Keratinocyte (primary cell): ENCODE results near the gene JADE2. TPM values are rescaled to one million over a fixed set of nuclear protein-coding genes. Genes with fewer than 3 reads are reported as not detected.

ENCODE experiments used
- DNase-seq: peaks from one replicate; pipeline ENCODE4 v3.0.0-alpha.2; 2011; ENCODE audit warnings: low read depth, missing footprints, low spot score
- FAIRE-seq: peaks from 2 replicates; lab custom pipeline; 2011; peaks lifted over from hg19 to GRCh38; lab: Jason Lieb, UNC
- H2AFZ ChIP-seq: 2 replicates; pipeline ENCODE4 v1.6.0; 2012; ENCODE audit warnings: low read length, control low read depth, inconsistent platforms; ENCODE audit not compliant: control insufficient read depth
- H3K27ac ChIP-seq: 2 replicates; pipeline ENCODE4 v1.5.1; 2011; ENCODE audit warnings: low read length; ENCODE audit not compliant: control insufficient read depth, insufficient read depth
- H3K27me3 ChIP-seq: 3 replicates; pipeline ENCODE4 v1.6.0; 2011; ENCODE audit warnings: low read length; ENCODE audit not compliant: control insufficient read depth, insufficient read depth; ENCODE audit errors: extremely low read depth
- H3K36me3 ChIP-seq, 2 experiments: 2 replicates in 1 of 2; 3 replicates in 1 of 2; pipeline ENCODE4 v1.5.1; 2011; ENCODE audit warnings: low read length in 2 of 2, mild to moderate bottlenecking in 1 of 2; ENCODE audit not compliant: control insufficient read depth in 2 of 2, insufficient read depth in 2 of 2; ENCODE audit errors: extremely low read depth in 1 of 2
- H3K4me1 ChIP-seq: 3 replicates; pipeline ENCODE4 v1.5.1; 2011; ENCODE audit warnings: low read length; ENCODE audit not compliant: control insufficient read depth, insufficient read depth; ENCODE audit errors: extremely low read depth
- H3K4me2 ChIP-seq: 3 replicates; pipeline ENCODE4 v1.6.0; 2011; ENCODE audit warnings: low read depth, low read length; ENCODE audit not compliant: control insufficient read depth, insufficient read depth; ENCODE audit errors: extremely low read depth
- H3K4me3 ChIP-seq, 3 experiments: fragments of 200-600 bp in 1 of 3; sonication (generic) in 1 of 3; 2 replicates in 2 of 3; 3 replicates in 1 of 3; pipeline ENCODE4 v1.5.1; 2011 to 2016; ENCODE audit warnings: low read length in 3 of 3, mild to moderate bottlenecking in 3 of 3, control low read depth in 2 of 3, inconsistent platforms in 1 of 3, low read depth in 1 of 3, mixed read lengths in 1 of 3, mixed run types in 1 of 3, moderate library complexity in 1 of 3; ENCODE audit not compliant: control insufficient read depth in 2 of 3, insufficient read depth in 2 of 3; ENCODE audit errors: extremely low read depth in 1 of 3
- H3K79me2 ChIP-seq: 2 replicates; pipeline ENCODE4 v1.6.0; 2012; ENCODE audit warnings: low read length; ENCODE audit not compliant: control insufficient read depth, insufficient read depth
- H3K9ac ChIP-seq: 3 replicates; pipeline ENCODE4 v1.6.0; 2011; ENCODE audit warnings: low read length; ENCODE audit not compliant: control insufficient read depth, insufficient read depth; ENCODE audit errors: extremely low read depth
- H3K9me1 ChIP-seq: 3 replicates; pipeline ENCODE4 v1.6.0; 2011; ENCODE audit warnings: low read length; ENCODE audit not compliant: control insufficient read depth, insufficient read depth; ENCODE audit errors: extremely low read depth
- H3K9me3 ChIP-seq: 2 replicates; pipeline ENCODE4 v1.5.1; 2012; ENCODE audit warnings: low read depth, low read length; ENCODE audit not compliant: control insufficient read depth
- H4K20me1 ChIP-seq: 3 replicates; pipeline ENCODE4 v1.6.0; 2011; ENCODE audit warnings: low read length; ENCODE audit not compliant: control insufficient read depth, insufficient read depth; ENCODE audit errors: extremely low read depth
- CTCF ChIP-seq, 3 experiments: IDR thresholded peaks in 1 of 3; conservative IDR thresholded peaks in 1 of 3; optimal IDR thresholded peaks in 1 of 3; 2 replicates in 2 of 3; 3 replicates in 1 of 3; pipeline versions ENCODE3 to v1.5.1; 2011; ENCODE audit warnings: low read length in 3 of 3, mild to moderate bottlenecking in 3 of 3, moderate library complexity in 2 of 3, control low read depth in 1 of 3, inconsistent platforms in 1 of 3; ENCODE audit not compliant: insufficient read depth in 2 of 3; ENCODE audit errors: extremely low read depth in 1 of 3
- EZH2 ChIP-seq: IDR thresholded peaks from one replicate; pipeline ENCODE4 v1.6.1; 2012; ENCODE audit warnings: inconsistent platforms, mild to moderate bottlenecking, low read length, moderate library complexity
- dilution Hi-C: fragments of 300-500 bp; cut with MboI; formaldehyde crosslinking; loops from one replicate; pipeline ENCODE4 v1.7.0; 2020; ENCODE audit warnings: low sequenced_read_pairs; ENCODE audit not compliant: extremely low pct_ligation_motif_present
- polyA plus RNA-seq, 5 experiments: library from polyadenylated mRNA; depleted of rRNA in 3 of 5; stranded (reverse) in 3 of 5; stranded (forward) in 1 of 5; unstranded in 1 of 5; fragments of >200 nt; gene quantifications; 1 replicate in 1 of 5; 2 replicates in 3 of 5; 3 replicates in 1 of 5; pipeline versions ENCODE4 v1.2.1 to v1.2.3, GENCODE V29; 2011 to 2012; ENCODE audit warnings: missing spikeins in 2 of 5, low read depth in 1 of 5, low replicate concordance in 1 of 5

Gene JADE2
- polyA plus RNA-seq, 1 donor (not counting 4 experiments of a cell fraction or from before 2014, with no cell fraction given), result 11.1 TPM

DNA sequence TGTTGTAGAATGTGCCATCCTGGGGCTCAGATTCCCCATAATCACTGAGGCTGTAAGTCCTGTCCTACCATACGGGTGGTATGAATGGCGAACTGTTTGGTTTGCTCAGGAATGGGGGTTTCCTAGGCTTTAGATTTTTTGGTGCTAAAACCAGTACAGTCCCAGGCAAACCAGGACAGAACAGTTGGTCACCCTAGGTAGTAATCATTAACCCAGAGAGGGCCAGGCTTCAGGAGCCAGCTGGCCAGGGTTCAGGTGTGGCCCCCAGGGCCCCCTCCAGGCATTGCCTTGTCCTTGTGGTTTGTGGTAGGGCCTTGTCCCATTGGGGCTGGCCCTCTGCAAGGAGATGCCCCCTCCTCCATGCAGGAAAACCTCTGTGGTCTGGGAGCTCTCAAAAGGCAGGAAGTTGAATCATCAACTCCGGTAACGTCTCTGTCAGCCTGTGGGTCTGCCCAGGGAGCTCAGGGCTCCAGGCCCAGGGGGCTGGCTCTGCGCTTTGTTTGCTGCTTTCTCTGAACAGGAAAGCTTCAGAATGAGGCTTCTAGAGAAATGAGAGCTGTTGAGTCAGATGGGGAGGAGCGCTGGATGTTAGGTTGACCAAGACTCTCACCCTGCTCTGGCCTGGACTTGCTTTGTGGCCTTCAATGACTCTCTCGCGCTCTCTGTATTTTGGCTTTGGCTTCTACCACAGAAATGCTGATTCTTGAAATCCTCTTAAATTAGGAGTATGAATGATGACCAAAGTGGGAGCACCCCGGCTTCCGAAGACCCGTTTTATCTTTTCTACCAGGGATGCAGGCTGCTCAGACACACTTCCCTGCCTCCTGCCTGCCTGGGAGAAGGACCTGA lies 22.2 kb upstream of the JADE2 start:
- TF ChIP-seq CTCF (optimal IDR thresholded peaks at IDR 0.05 in 1 of 3, IDR thresholded peaks at IDR 0.05 in 1 of 3, conservative IDR thresholded peaks at IDR 0.05 in 1 of 3; ENCODE audit: extremely low read depth in 1 of 3, insufficient read depth in 2 of 3, low read length in 3 of 3) (no peak), EZH2 (no peak)
- FAIRE-seq (peak; percentile 93), DNase-seq (peak; percentile 85)
- Histone ChIP-seq H3K9me3 (no peaks in the 10 kb centered on the region), H3K9ac (peak overlapping the region; percentile 54), H3K27me3 (no peaks in the 10 kb centered on the region), H3K27ac (peak overlapping the region; percentile 77), H3K36me3 (no peaks in the 10 kb centered on the region), H3K9me1 (no peaks in the 10 kb centered on the region), H2AFZ (no peak overlapping the region), H3K4me1 (peaks cover 52% of the 10 kb centered on the region), H3K4me2 (peak overlapping the region; percentile 81), H3K4me3 (peak overlapping the region in 2 of 3 experiments; percentile 30 to 46), H3K79me2 (no peaks in the 10 kb centered on the region), H4K20me1 (no peaks in the 10 kb centered on the region)
- dilution Hi-C loops, result no loop called here

- Histone ChIP-seq H3K79me2 (no peaks in the 10 kb centered on the region), H3K4me1 (peaks cover 58% of the 10 kb centered on the region), H3K4me2 (peak overlapping the region; percentile 81), H3K4me3 (peak overlapping the region in 2 of 3 experiments; percentile 30 to 46), H3K9ac (peak overlapping the region; percentile 54), H2AFZ (peak overlapping the region; percentile 26), H3K9me1 (no peaks in the 10 kb centered on the region), H4K20me1 (no peaks in the 10 kb centered on the region), H3K9me3 (no peaks in the 10 kb centered on the region), H3K27ac (peak overlapping the region; percentile 77), H3K36me3 (no peaks in the 10 kb centered on the region), H3K27me3 (no peaks in the 10 kb centered on the region)
- no peak for TF ChIP-seq EZH2
- no peak for TF ChIP-seq CTCF (optimal IDR thresholded peaks at IDR 0.05 in 1 of 3, IDR thresholded peaks at IDR 0.05 in 1 of 3, conservative IDR thresholded peaks at IDR 0.05 in 1 of 3; ENCODE audit: extremely low read depth in 1 of 3, insufficient read depth in 2 of 3, low read length in 3 of 3)
- no peak for FAIRE-seq
- dilution Hi-C loops, result no loop called here
- no peak for DNase-seq
Observed at GRCh38 chr5:134503937-134504437, 21.5 kb upstream of the JADE2 start.
